GM12878 (cell line): ENCODE data around the gene ITPR3. TPM values are rescaled to one million over a fixed set of nuclear protein-coding genes. Genes with fewer than 3 reads are reported as not detected.
A peak's percentile ranks its signal among the peaks of the same experiment; 100 is the strongest.

ENCODE experiments used
- ATAC-seq: fragments of 200-7000 bp; cut with Tn5 transposase; 3 replicates; pipeline ENCODE4 v1.9.1; 2020; ENCODE audit warnings: mild to moderate bottlenecking, moderate library complexity
- BruUV-seq: library from RNA; stranded (reverse); fragments of 400-500 nt; replicated peaks from 2 replicates; lab custom pipeline; 2021; lab: Mats Ljungman, UMichigan
- CTCF ChIA-PET: fragments of 300-600 bp; sonication (Branson Sonifier 250); formaldehyde crosslinking; extraction: SDS; loops from one replicate; lab custom pipeline; 2021; ENCODE audit warnings: inconsistent platforms; lab: Yijun Ruan, JAX
- POLR2A ChIA-PET: fragments of 350-600 bp; formaldehyde crosslinking; extraction: SDS; loops from one replicate; lab custom pipeline; 2021; ENCODE audit warnings: inconsistent platforms; lab: Charles Lee
- RAD21 ChIA-PET: fragments of 300-600 bp; sonication (Branson Sonifier 250); formaldehyde crosslinking; loops from one replicate; lab custom pipeline; 2023; ENCODE audit warnings: antibody characterized with exemption; ENCODE audit not compliant: unreplicated experiment; lab: Charles Lee
- SMC1A ChIA-PET: fragments of 300-600 bp; sonication (Branson Sonifier 250); formaldehyde crosslinking; loops from one replicate; lab custom pipeline; 2023; ENCODE audit not compliant: unreplicated experiment, uncharacterized antibody; lab: Charles Lee
- DNase-seq: peaks from one replicate; pipeline ENCODE4 v3.0.0-alpha.2; 2011; ENCODE audit warnings: low read depth, low spot score
- FAIRE-seq: peaks from 3 replicates; lab custom pipeline; 2011; peaks lifted over from hg19 to GRCh38; lab: Jason Lieb, UNC
- H2AFZ ChIP-seq: 2 replicates; pipeline ENCODE4 v1.6.0; 2011; ENCODE audit warnings: low read depth, low read length, control low read depth; ENCODE audit not compliant: control insufficient read depth
- H3K27ac ChIP-seq: 2 replicates; pipeline ENCODE4 v1.5.1; 2011; ENCODE audit warnings: control low read depth; ENCODE audit not compliant: control insufficient read depth, insufficient read depth
- H3K27me3 ChIP-seq, 2 experiments: replicated peaks in 1 of 2; 2 replicates each; pipeline versions ENCODE4 v1.6.0 to v1.6.1; 2011; ENCODE audit warnings: low read length in 1 of 2; ENCODE audit not compliant: control insufficient read depth in 2 of 2, insufficient read depth in 2 of 2
- H3K36me3 ChIP-seq, 2 experiments: 2 replicates each; pipeline ENCODE4 v1.5.1; 2011; ENCODE audit warnings: low read length in 1 of 2; ENCODE audit not compliant: control insufficient read depth in 2 of 2, insufficient read depth in 2 of 2
- H3K4me1 ChIP-seq: 2 replicates; pipeline ENCODE4 v1.6.1; 2011; ENCODE audit warnings: mild to moderate bottlenecking, low read length, moderate library complexity, mixed read lengths; ENCODE audit not compliant: control insufficient read depth, insufficient read depth
- H3K4me2 ChIP-seq: 2 replicates; pipeline ENCODE4 v1.6.0; 2011; ENCODE audit warnings: control low read depth; ENCODE audit not compliant: control insufficient read depth, insufficient read depth
- H3K4me3 ChIP-seq: fragments of 200-600 bp; sonication (generic); 2 replicates; pipeline ENCODE4 v1.5.1; 2016
- H3K79me2 ChIP-seq: 2 replicates; pipeline ENCODE4 v1.6.0; 2011; ENCODE audit warnings: low read length; ENCODE audit not compliant: control insufficient read depth, insufficient read depth
- H3K9ac ChIP-seq: 2 replicates; pipeline ENCODE4 v1.8.0; 2011; ENCODE audit warnings: low read length, control low read depth, mixed read lengths; ENCODE audit not compliant: control insufficient read depth, insufficient read depth
- H3K9me3 ChIP-seq: replicated peaks from 3 replicates; pipeline ENCODE4 v1.5.1; 2011; ENCODE audit warnings: mild to moderate bottlenecking, low read length; ENCODE audit not compliant: control insufficient read depth, insufficient read depth
- H4K20me1 ChIP-seq: 2 replicates; pipeline ENCODE4 v1.6.0; 2011; ENCODE audit not compliant: control insufficient read depth, insufficient read depth
- CREB1 ChIP-seq: IDR thresholded peaks from 2 replicates; pipeline ENCODE4 v1.6.1; 2012; ENCODE audit warnings: low read depth, mild to moderate bottlenecking, inconsistent platforms
- EED ChIP-seq: sonication (generic); IDR thresholded peaks from 2 replicates; pipeline ENCODE4 v1.6.1; 2016; ENCODE audit warnings: antibody characterized with exemption, low read depth
- MEF2B ChIP-seq: fragments of 450-650 bp; IDR thresholded peaks from 2 replicates; pipeline ENCODE4 v1.6.1; 2018; ENCODE audit warnings: mild to moderate bottlenecking, moderate library complexity; ENCODE audit not compliant: partially characterized antibody, poor library complexity, severe bottlenecking
- POLR2AphosphoS2 ChIP-seq: IDR thresholded peaks from 2 replicates; pipeline ENCODE4 v1.6.1; 2011; ENCODE audit warnings: low read depth, mild to moderate bottlenecking, low read length, improper control_type of control experiment, moderate library complexity
- SIN3A ChIP-seq: IDR thresholded peaks from 2 replicates; pipeline ENCODE4 v1.6.1; 2012; ENCODE audit warnings: low read depth, low read length, improper control_type of control experiment
- SMARCA5 ChIP-seq: fragments of 450-650 bp; IDR thresholded peaks from 2 replicates; pipeline ENCODE4 v1.6.1; 2017; ENCODE audit warnings: mild to moderate bottlenecking
- SREBF1 ChIP-seq: IDR thresholded peaks from 2 replicates; pipeline ENCODE4 v1.6.1; 2012; ENCODE audit warnings: mild to moderate bottlenecking, low read length
- WGBS: methylation state at CpG from one replicate; pipeline ENCODE4 v1.1.6; 2016; ENCODE audit warnings: low lambda C conversion rate; ENCODE audit not compliant: insufficient replicate concordance, insufficient coverage; ENCODE audit errors: missing lambda C conversion rate; 5-methylcytosine and 5-hydroxymethylcytosine counted together
- in situ Hi-C: fragments of 300-500 bp; cut with MboI; formaldehyde crosslinking; loops from 9 replicates; pipeline ENCODE4 v1.14.3; 2018; ENCODE audit warnings: mixed read lengths
- intact Hi-C: fragments of 100-400 bp; cut with micrococcal nuclease; formaldehyde crosslinking; loops from one replicate; pipeline ENCODE4 v1.14.2; 2022; ENCODE audit not compliant: unreplicated experiment
- polyA plus RNA-seq, 11 experiments: library from polyadenylated mRNA; depleted of rRNA in 4 of 11; unstranded in 6 of 11; stranded (reverse) in 5 of 11; fragments of >200 nt; fragmentation: Nextera tagmentation in 4 of 11; fragmentation: Illumina TruSeq in 1 of 11; extraction: Ambion mirVana in 4 of 11; extraction: Trizol in 1 of 11; gene quantifications; 1 replicate in 1 of 11; 2 replicates in 10 of 11; pipeline versions ENCODE4 v1.2.1 to v1.2.3, GENCODE V29; 2011 to 2016; ENCODE audit warnings: inconsistent platforms in 2 of 11, missing spikeins in 2 of 11, low read depth in 1 of 11
- total RNA-seq, 4 experiments: library from RNA; depleted of rRNA in 3 of 4; stranded (reverse); fragments of >200 nt in 3 of 4; fragmentation: Illumina TruSeq in 1 of 4; extraction: Trizol in 1 of 4; gene quantifications; 2 replicates each; pipeline versions ENCODE4 v1.2.1 to v1.2.3, GENCODE V29; 2013 to 2021

ITPR3 gene
- total and polyA plus RNA-seq, 10 of the 15 experiments (the other 5 are each of a cell fraction or from before 2014, with no cell fraction given), result 0.32 to 34.0 (median 11.9) TPM

- Histone ChIP-seq H3K9me3 (no peaks in the 10 kb centered on the region), H3K79me2 (peaks cover 31% of the 10 kb centered on the region), H3K4me2 (no peak overlapping the region), H2AFZ (no peak overlapping the region; the same call in 1 of the 2 replicates), H3K27me3 (no peaks in the 10 kb centered on the region), H3K4me1 (peaks cover 14% of the 10 kb centered on the region), H4K20me1 (no peaks in the 10 kb centered on the region), H3K36me3 (no peaks in the 10 kb centered on the region), H3K4me3 (0 out of 2 replicates have a peak overlapping the region, but pooled peaks have one; percentile 85), H3K27ac (no peak overlapping the region), H3K9ac (no peak overlapping the region)
- FAIRE-seq (no peak), DNase-seq (no peak), ATAC-seq (no peak)
- SMC1A ChIA-PET, result interaction anchor here (0.6 to 4.9 kb wide), 3 partner anchors 12 to 43 kb away, joined by 3 to 20 read pairs (median 4); no protein-coding TSS in a partner anchor
- intact Hi-C loops (no loop called here), in situ Hi-C loops (no loop called here)
- no TSS peak for BruUV-seq
- no peak for TF ChIP-seq POLR2AphosphoS2
- no peak for TF ChIP-seq SIN3A
- TF ChIP-seq SREBF1, result no peak
- POLR2A ChIA-PET, result interaction anchor here (0.6 to 0.7 kb wide), 2 partner anchors 92 to 600 kb away, joined by 3 read pairs; partner anchors contain the start of gene UQCC2
- RAD21 ChIA-PET, result no interaction called here
- 78% methylated on average over 5 of the region's 5 CpGs for WGBS
- CTCF ChIA-PET, result interaction anchor here (0.6 to 6.0 kb wide), 6 partner anchors 12 to 86 kb away, joined by 3 to 31 read pairs (median 3); no protein-coding TSS in a partner anchor
Observed at GRCh38 chr6:33619166-33619840, 1.8 kb upstream of the ITPR3 start.

DNA sequence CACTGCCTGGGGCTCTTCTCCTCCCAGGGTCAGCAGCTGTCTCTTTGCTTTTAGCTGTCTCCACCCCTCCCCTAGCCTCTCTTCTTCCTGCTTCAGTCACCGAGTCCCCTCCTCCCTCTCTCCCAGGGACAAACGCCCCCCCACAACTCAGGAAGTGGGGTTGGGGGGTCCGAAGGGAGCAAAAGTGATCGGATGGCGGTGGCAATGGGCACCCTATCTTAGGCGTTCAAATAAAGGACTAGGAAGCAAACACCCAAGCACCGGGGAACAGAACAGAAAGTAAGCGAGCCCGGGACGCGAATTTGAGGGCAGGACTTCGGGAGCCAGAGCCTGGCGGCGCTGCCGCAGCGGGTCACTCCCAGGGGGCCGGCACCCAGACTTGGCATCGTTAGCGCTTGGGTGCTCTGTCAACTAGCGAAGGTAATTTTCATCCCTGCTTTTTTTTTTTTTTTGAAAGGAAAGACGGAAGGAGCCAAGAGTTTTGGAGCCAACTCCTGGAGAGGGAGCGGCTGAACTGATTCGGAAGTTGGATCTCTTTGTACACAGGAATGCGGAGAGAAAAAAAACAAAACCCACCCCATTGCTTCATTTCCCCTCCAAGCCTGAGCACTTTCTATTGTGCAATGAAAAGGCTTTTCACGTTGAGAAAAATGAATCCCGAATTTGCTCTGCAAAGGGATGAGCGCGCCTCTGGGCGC, 815 bp upstream of the ITPR3 start:
- FAIRE-seq, result peak; percentile 75
- TF ChIP-seq SMARCA5, result 0 out of 2 replicates have a peak, but pooled peaks have one; percentile 11
- 0 out of 2 replicates have a peak, but pooled peaks have one; percentile 0 for TF ChIP-seq CREB1
- TF ChIP-seq MEF2B, result no peak
- TF ChIP-seq EED, result peak; percentile 22
- peak; percentile 8; the same call in 1 of the 3 replicates for ATAC-seq
- Histone ChIP-seq H3K9ac (peak overlapping the region; percentile 96), H3K27ac (peak overlapping the region; percentile 59), H3K27me3 (no peaks in the 10 kb centered on the region), H3K4me3 (peak overlapping the region; percentile 85), H3K79me2 (peaks cover 37% of the 10 kb centered on the region), H4K20me1 (no peaks in the 10 kb centered on the region), H3K4me2 (peak overlapping the region; percentile 81), H3K36me3 (no peaks in the 10 kb centered on the region; a peak in 1 of 4 replicates), H3K9me3 (no peaks in the 10 kb centered on the region), H3K4me1 (peaks cover 14% of the 10 kb centered on the region), H2AFZ (peak overlapping the region; percentile 89)
- ChIA-PET POLR2A (interaction anchor here (0.6 to 2.2 kb wide), 6 partner anchors 41 to 599 kb away, joined by 3 to 11 read pairs (median 4); partner anchors contain the start of genes BAK1 and UQCC2), RAD21 (interaction anchor here (1.0 to 3.1 kb wide), 7 partner anchors 12 to 303 kb away, joined by 3 to 19 read pairs (median 8); partner anchors contain the start of genes BAK1, UQCC2 and ZBTB22), CTCF (interaction anchor here (1.2 to 6.0 kb wide), 5 partner anchors 12 to 85 kb away, joined by 3 to 31 read pairs (median 4); no protein-coding TSS in a partner anchor), SMC1A (interaction anchor here (1.0 to 4.9 kb wide), 4 partner anchors 13 to 45 kb away, joined by 3 to 20 read pairs (median 6); no protein-coding TSS in a partner anchor)
- WGBS, result 2% methylated on average over 29 of the region's 29 CpGs
- in situ Hi-C loops (no loop called here), intact Hi-C loops (no loop called here)
- DNase-seq, result no peak
- no TSS peak for BruUV-seq
